Hepatocyte (in vitro differentiated cells): ENCODE measurements around the gene OSBPL7.

ENCODE experiments used
- EZH2 ChIP-seq: fragments of 200-600 bp; sonication (generic); IDR thresholded peaks from 2 replicates; pipeline ENCODE4 v1.6.1; 2016; ENCODE audit warnings: antibody characterized with exemption, mild to moderate bottlenecking, borderline replicate concordance
- TF ChIP-seq, protein P1 (sequence below): fragments of 200-600 bp; sonication (generic); IDR thresholded peaks from 2 replicates; pipeline ENCODE4 v1.5.1; 2016; ENCODE audit warnings: antibody characterized with exemption, mild to moderate bottlenecking; ENCODE audit not compliant: poor library complexity

DNA sequence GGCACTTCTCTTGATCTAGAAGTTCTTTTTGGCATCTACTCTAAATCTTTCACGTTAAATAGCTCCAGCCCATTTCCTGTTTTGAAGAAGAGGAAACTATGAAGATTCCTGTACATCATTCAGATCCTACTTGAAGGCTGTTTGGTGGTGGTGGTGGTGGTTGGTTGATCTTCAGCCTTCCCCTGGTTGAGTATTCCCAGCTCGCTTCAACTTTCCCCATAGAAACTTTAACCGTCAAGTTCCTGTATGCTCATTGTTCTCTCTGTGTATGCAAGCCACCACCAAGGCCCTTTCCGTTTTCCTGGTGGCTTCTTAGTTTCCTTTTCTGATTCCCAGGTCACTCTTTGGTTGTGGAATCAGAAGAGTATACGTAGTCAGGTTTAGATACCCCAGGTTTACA is 13.2 kb upstream of the OSBPL7 start:
- TF ChIP-seq, protein P1, sequence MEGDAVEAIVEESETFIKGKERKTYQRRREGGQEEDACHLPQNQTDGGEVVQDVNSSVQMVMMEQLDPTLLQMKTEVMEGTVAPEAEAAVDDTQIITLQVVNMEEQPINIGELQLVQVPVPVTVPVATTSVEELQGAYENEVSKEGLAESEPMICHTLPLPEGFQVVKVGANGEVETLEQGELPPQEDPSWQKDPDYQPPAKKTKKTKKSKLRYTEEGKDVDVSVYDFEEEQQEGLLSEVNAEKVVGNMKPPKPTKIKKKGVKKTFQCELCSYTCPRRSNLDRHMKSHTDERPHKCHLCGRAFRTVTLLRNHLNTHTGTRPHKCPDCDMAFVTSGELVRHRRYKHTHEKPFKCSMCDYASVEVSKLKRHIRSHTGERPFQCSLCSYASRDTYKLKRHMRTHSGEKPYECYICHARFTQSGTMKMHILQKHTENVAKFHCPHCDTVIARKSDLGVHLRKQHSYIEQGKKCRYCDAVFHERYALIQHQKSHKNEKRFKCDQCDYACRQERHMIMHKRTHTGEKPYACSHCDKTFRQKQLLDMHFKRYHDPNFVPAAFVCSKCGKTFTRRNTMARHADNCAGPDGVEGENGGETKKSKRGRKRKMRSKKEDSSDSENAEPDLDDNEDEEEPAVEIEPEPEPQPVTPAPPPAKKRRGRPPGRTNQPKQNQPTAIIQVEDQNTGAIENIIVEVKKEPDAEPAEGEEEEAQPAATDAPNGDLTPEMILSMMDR: no peak
- TF ChIP-seq EZH2: no peak
